PC-3 (cell line): ENCODE measurements around the gene SEPTIN11. TPM values are rescaled to one million over a fixed set of nuclear protein-coding genes. Genes with fewer than 3 reads are reported as not detected.

Experiments
- ATAC-seq: fragments of 200-7000 bp; cut with Tn5 transposase; 2 replicates; pipeline ENCODE4 v1.9.1; 2020; ENCODE audit warnings: mild to moderate bottlenecking, moderate library complexity
- BruUV-seq: library from RNA; stranded (reverse); fragments of 400-500 nt; replicated peaks from 2 replicates; lab custom pipeline; 2021; lab: Mats Ljungman, UMichigan
- CTCF ChIA-PET: fragments of 300-600 bp; sonication (Branson Sonifier 250); formaldehyde crosslinking; loops from one replicate; lab custom pipeline; 2022; ENCODE audit warnings: antibody characterized with exemption; lab: Charles Lee
- POLR2A ChIA-PET: fragments of 300-600 bp; sonication (Branson Sonifier 250); formaldehyde crosslinking; loops from one replicate; lab custom pipeline; 2022; ENCODE audit warnings: antibody characterized with exemption; ENCODE audit not compliant: unreplicated experiment; lab: Charles Lee
- DNase-seq: peaks from one replicate; pipeline ENCODE4 v3.0.0-alpha.2; 2015
- H2AFZ ChIP-seq: fragments of 300-600 bp; sonication (generic); 2 replicates; pipeline ENCODE4 v1.6.0; 2016; ENCODE audit warnings: antibody characterized with exemption, low read length
- H3F3A ChIP-seq: fragments of 300-600 bp; sonication (generic); one replicate; pipeline ENCODE4 v1.6.0; 2017; ENCODE audit warnings: antibody characterized with exemption, low read length, control low read depth, mild to moderate bottlenecking; ENCODE audit not compliant: unreplicated experiment
- H3K27ac ChIP-seq: fragments of 300-600 bp; sonication (generic); 2 replicates; pipeline ENCODE4 v1.5.1; 2016; ENCODE audit warnings: mild to moderate bottlenecking, low read length
- H3K27me3 ChIP-seq: fragments of 300-600 bp; sonication (generic); 2 replicates; pipeline ENCODE4 v1.6.1; 2016; ENCODE audit warnings: low read length, mixed read lengths
- H3K36me3 ChIP-seq: fragments of 300-600 bp; sonication (generic); 2 replicates; pipeline ENCODE4 v1.6.1; 2016; ENCODE audit warnings: low read depth, mixed run types, low read length, mixed read lengths
- H3K4me1 ChIP-seq: fragments of 300-600 bp; sonication (generic); 2 replicates; pipeline ENCODE4 v1.5.1; 2016; ENCODE audit warnings: low read length; ENCODE audit not compliant: insufficient read depth
- H3K4me2 ChIP-seq: fragments of 300-600 bp; sonication (generic); 2 replicates; pipeline ENCODE4 v1.6.0; 2016; ENCODE audit warnings: low read length
- H3K4me3 ChIP-seq: fragments of 300-600 bp; sonication (generic); 2 replicates; pipeline ENCODE4 v1.5.1; 2016; ENCODE audit warnings: mild to moderate bottlenecking, low read length, mixed read lengths
- H3K79me2 ChIP-seq: fragments of 300-600 bp; sonication (generic); 2 replicates; pipeline ENCODE4 v1.6.1; 2017; ENCODE audit warnings: low read length, mixed read lengths
- H3K9ac ChIP-seq: fragments of 300-600 bp; sonication (generic); 2 replicates; pipeline ENCODE4 v1.6.0; 2016; ENCODE audit warnings: mild to moderate bottlenecking, low read length
- H3K9me2 ChIP-seq: fragments of 300-600 bp; sonication (generic); replicated peaks from 2 replicates; pipeline ENCODE4 v1.6.1; 2016; ENCODE audit warnings: mixed run types, low read length, mixed read lengths
- H3K9me3 ChIP-seq: fragments of 300-600 bp; sonication (generic); 2 replicates; pipeline ENCODE4 v1.6.1; 2016; ENCODE audit warnings: low read length, mixed read lengths
- H4K20me1 ChIP-seq: fragments of 300-600 bp; sonication (generic); 2 replicates; pipeline ENCODE4 v1.6.1; 2016; ENCODE audit warnings: low read length, mixed read lengths
- CTCF ChIP-seq: fragments of 300-600 bp; sonication (generic); conservative IDR thresholded peaks from 2 replicates; pipeline ENCODE4 v1.5.1; 2017; ENCODE audit warnings: antibody characterized with exemption, low read depth, mild to moderate bottlenecking, low read length
- EZH2 ChIP-seq: fragments of 300-600 bp; sonication (generic); IDR thresholded peaks from one replicate; pipeline ENCODE4 v1.6.1; 2017; ENCODE audit warnings: antibody characterized with exemption, mild to moderate bottlenecking, low read length; ENCODE audit not compliant: unreplicated experiment
- EZH2phosphoT487 ChIP-seq: fragments of 300-600 bp; sonication (generic); IDR thresholded peaks from 2 replicates; pipeline ENCODE4 v1.6.1; 2018; ENCODE audit warnings: mild to moderate bottlenecking, antibody characterized with exemption, low read length, borderline replicate concordance
- intact Hi-C: fragments of 100-400 bp; cut with micrococcal nuclease; formaldehyde crosslinking; loops from 2 replicates; pipeline ENCODE4 v1.9.0; 2023
- total RNA-seq: library from RNA; depleted of rRNA; stranded (reverse); fragments of >200 nt; gene quantifications from 2 replicates; pipeline ENCODE4 v1.2.3, GENCODE V29; 2014

The SEPTIN11 gene
- total RNA-seq, 1 experiment from 2014 or later: 39.0 TPM

GRCh38 chr4:76930685-76931084, 18.9 kb upstream of the SEPTIN11 start:
- TF ChIP-seq EZH2 (no peak), EZH2phosphoT487 (no peak), CTCF (no peak)
- Histone ChIP-seq H3K27me3 (no peaks in the 10 kb centered on the region), H3F3A (no peaks in the 10 kb centered on the region), H3K9me2 (no peaks in the 10 kb centered on the region), H3K27ac (no peak overlapping the region), H3K36me3 (no peaks in the 10 kb centered on the region), H2AFZ (no peak overlapping the region), H3K4me1 (no peaks in the 10 kb centered on the region), H3K4me2 (no peak overlapping the region), H3K79me2 (no peaks in the 10 kb centered on the region), H4K20me1 (no peaks in the 10 kb centered on the region), H3K9ac (no peak overlapping the region), H3K4me3 (no peak overlapping the region), H3K9me3 (no peaks in the 10 kb centered on the region)
- no TSS peak for BruUV-seq
- ChIA-PET POLR2A (no interaction called here), CTCF (no interaction called here)
- ATAC-seq (no peak), DNase-seq (no peak)
- intact Hi-C loops: no loop called here

GRCh38 chr4:76931087-76931486, 18.5 kb upstream of the SEPTIN11 start:
- H3K9me3 ChIP-seq: no peaks in the 10 kb centered on the region
- H3K9me2 ChIP-seq: no peaks in the 10 kb centered on the region
- H3K27ac ChIP-seq: no peak overlapping the region
- H3K4me2 ChIP-seq: no peak overlapping the region
- no TSS peak for BruUV-seq
- H4K20me1 ChIP-seq: no peaks in the 10 kb centered on the region
- no peaks in the 10 kb centered on the region for H3K36me3 ChIP-seq
- intact Hi-C loops: no loop called here
- TF ChIP-seq CTCF (no peak), EZH2 (no peak), EZH2phosphoT487 (no peak)
- no peaks in the 10 kb centered on the region for H3K79me2 ChIP-seq
- POLR2A ChIA-PET: no interaction called here
- no peak for DNase-seq
- H2AFZ ChIP-seq: no peak overlapping the region
- no peak overlapping the region for H3K4me3 ChIP-seq
- no peaks in the 10 kb centered on the region for H3F3A ChIP-seq
- CTCF ChIA-PET: no interaction called here
- no peak for ATAC-seq
- H3K9ac ChIP-seq: no peak overlapping the region
- no peaks in the 10 kb centered on the region for H3K27me3 ChIP-seq
- no peaks in the 10 kb centered on the region for H3K4me1 ChIP-seq

- no peaks in the 10 kb centered on the region for H3K27me3 ChIP-seq
- intact Hi-C loops: no loop called here
- H3K4me1 ChIP-seq: no peaks in the 10 kb centered on the region
- ATAC-seq (no peak), DNase-seq (no peak)
- no peak overlapping the region for H3K9ac ChIP-seq
- no peaks in the 10 kb centered on the region for H3K9me3 ChIP-seq
- no peaks in the 10 kb centered on the region for H3K79me2 ChIP-seq
- ChIA-PET POLR2A (no interaction called here), CTCF (no interaction called here)
- TF ChIP-seq CTCF: no peak
- no peak for TF ChIP-seq EZH2
- no peak for TF ChIP-seq EZH2phosphoT487
- no peak overlapping the region for H3K4me3 ChIP-seq
- no peaks in the 10 kb centered on the region for H4K20me1 ChIP-seq
- no peak overlapping the region for H2AFZ ChIP-seq
- H3K27ac ChIP-seq: no peak overlapping the region
- H3F3A ChIP-seq: no peaks in the 10 kb centered on the region
- H3K36me3 ChIP-seq: no peaks in the 10 kb centered on the region
- H3K9me2 ChIP-seq: no peaks in the 10 kb centered on the region
- no peak overlapping the region for H3K4me2 ChIP-seq
- no TSS peak for BruUV-seq
These were observed 17.8 kb upstream of the SEPTIN11 start for GRCh38 chr4:76931576-76932276.
